ENCODE results near the gene LDLRAD4.

Gene LDLRAD4

DNA sequence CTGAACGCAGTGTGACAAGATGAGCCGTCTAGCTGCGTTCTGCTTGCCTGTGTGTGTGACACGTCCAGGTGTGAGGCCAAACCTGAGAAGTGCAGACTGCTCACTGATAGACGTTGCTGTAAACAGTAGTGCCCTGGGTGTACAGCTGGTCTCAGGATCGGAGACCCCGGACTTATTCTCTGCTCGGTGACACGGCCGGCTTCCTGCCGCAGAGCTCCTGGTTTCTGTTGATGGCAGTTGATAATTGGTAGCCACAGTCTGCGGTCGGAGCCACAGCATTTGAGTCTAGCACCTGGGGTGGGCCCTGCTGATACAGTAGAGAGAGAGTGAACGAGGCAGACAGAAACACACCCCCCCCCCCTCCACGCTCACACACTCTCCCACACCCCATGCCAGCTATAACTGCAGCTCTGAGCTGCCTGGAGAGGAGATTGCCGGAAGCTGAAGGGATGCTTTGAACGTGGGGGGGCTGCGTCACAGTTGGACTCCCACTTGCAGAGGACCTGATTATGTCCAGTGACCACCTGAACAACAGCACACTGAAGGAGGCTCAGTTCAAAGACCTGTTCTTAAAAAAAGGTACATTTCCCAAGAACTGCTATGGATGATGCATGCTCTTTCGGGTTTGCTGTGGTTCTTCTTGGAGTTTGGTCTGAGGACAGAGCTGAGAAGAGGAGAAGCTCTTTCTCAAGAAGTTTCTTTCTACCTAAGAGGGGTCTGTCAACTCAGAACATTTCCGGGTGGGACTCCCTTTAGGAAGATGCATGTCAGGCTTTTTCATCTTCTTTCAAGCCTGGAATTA lies 393.8 kb downstream of the LDLRAD4 start:
- peak; percentile 90 to 99 (median 97) for DNase-seq
- Histone ChIP-seq H3K27ac (ENCODE audit: insufficient read depth in 1 of 2, low read depth in 1 of 2, low read length in 2 of 2, poor library complexity in 1 of 2, severe bottlenecking in 2 of 2) (peak overlapping the region; percentile 30 to 65), H3K4me1 (ENCODE audit: control extremely low read depth in 1 of 4, control insufficient read depth in 4 of 4, insufficient read depth in 4 of 4, low read length in 3 of 4) (peaks cover 24 to 83% (median 69%) of the 10 kb centered on the region in 4 experiments), H3K36me3 (ENCODE audit: control insufficient read depth in 4 of 4, insufficient read depth in 4 of 4, low read length in 3 of 4) (no peaks in the 10 kb centered on the region), H3K27me3 (replicated peaks in 2 of 5; ENCODE audit: control insufficient read depth in 4 of 5, insufficient read depth in 5 of 5, low read length in 4 of 5) (no peaks in the 10 kb centered on the region), H3K4me3 (ENCODE audit: control insufficient read depth in 1 of 7, extremely low read depth in 1 of 7, insufficient read depth in 4 of 7, low read depth in 2 of 7, low read length in 6 of 7) (peak overlapping the region in 6 of 7 experiments; percentile 43 to 79 (median 63)), H3K9me3 (ENCODE audit: control extremely low read depth in 1 of 5, control insufficient read depth in 4 of 5, insufficient read depth in 2 of 5, low read depth in 1 of 5, low read length in 4 of 5) (no peaks in the 10 kb centered on the region)
- ChIA-PET POLR2A (interaction anchor here (0.6 to 2.5 kb wide), 17 partner anchors 12 to 812 kb away, joined by 3 to 20 read pairs (median 4); partner anchors contain the start of gene LDLRAD4), CTCF (interaction anchor here (0.7 to 11.5 kb wide), 21 partner anchors 8 to 576 kb away, joined by 3 to 141 read pairs (median 4); no protein-coding TSS in a partner anchor)
- 3% methylated on average over 17 of the region's 20 CpGs for WGBS (ENCODE audit: insufficient coverage)

- H3K9me3 ChIP-seq (ENCODE audit: control extremely low read depth in 1 of 5, control insufficient read depth in 4 of 5, insufficient read depth in 2 of 5, low read depth in 1 of 5, low read length in 4 of 5), result no peaks in the 10 kb centered on the region
- CTCF ChIA-PET, result interaction anchor here (1.0 to 11.5 kb wide), 11 partner anchors 10 to 149 kb away, joined by 3 to 141 read pairs (median 5); no protein-coding TSS in a partner anchor
- H3K4me3 ChIP-seq (ENCODE audit: control insufficient read depth in 1 of 7, extremely low read depth in 1 of 7, insufficient read depth in 4 of 7, low read depth in 2 of 7, low read length in 6 of 7), result peak overlapping the region in 6 of 7 experiments; percentile 43 to 79 (median 63)
- H3K27ac ChIP-seq (ENCODE audit: insufficient read depth in 1 of 2, low read depth in 1 of 2, low read length in 2 of 2, poor library complexity in 1 of 2, severe bottlenecking in 2 of 2), result peak overlapping the region in 1 of 2 experiments; percentile 62
- H3K27me3 ChIP-seq (replicated peaks in 2 of 5; ENCODE audit: control insufficient read depth in 4 of 5, insufficient read depth in 5 of 5, low read length in 4 of 5), result no peaks in the 10 kb centered on the region
- peaks cover 27 to 87% (median 70%) of the 10 kb centered on the region in 4 experiments for H3K4me1 ChIP-seq (ENCODE audit: control extremely low read depth in 1 of 4, control insufficient read depth in 4 of 4, insufficient read depth in 4 of 4, low read length in 3 of 4)
- H3K36me3 ChIP-seq (ENCODE audit: control insufficient read depth in 4 of 4, insufficient read depth in 4 of 4, low read length in 3 of 4), result no peaks in the 10 kb centered on the region
- no peak for DNase-seq
- POLR2A ChIA-PET, result interaction anchor here (1.0 to 2.5 kb wide), 8 partner anchors 35 to 395 kb away, joined by 3 to 20 read pairs (median 10); partner anchors contain the start of gene LDLRAD4
Observed at GRCh38 chr18:13613099-13613498, 394.5 kb downstream of the LDLRAD4 start.

DNA sequence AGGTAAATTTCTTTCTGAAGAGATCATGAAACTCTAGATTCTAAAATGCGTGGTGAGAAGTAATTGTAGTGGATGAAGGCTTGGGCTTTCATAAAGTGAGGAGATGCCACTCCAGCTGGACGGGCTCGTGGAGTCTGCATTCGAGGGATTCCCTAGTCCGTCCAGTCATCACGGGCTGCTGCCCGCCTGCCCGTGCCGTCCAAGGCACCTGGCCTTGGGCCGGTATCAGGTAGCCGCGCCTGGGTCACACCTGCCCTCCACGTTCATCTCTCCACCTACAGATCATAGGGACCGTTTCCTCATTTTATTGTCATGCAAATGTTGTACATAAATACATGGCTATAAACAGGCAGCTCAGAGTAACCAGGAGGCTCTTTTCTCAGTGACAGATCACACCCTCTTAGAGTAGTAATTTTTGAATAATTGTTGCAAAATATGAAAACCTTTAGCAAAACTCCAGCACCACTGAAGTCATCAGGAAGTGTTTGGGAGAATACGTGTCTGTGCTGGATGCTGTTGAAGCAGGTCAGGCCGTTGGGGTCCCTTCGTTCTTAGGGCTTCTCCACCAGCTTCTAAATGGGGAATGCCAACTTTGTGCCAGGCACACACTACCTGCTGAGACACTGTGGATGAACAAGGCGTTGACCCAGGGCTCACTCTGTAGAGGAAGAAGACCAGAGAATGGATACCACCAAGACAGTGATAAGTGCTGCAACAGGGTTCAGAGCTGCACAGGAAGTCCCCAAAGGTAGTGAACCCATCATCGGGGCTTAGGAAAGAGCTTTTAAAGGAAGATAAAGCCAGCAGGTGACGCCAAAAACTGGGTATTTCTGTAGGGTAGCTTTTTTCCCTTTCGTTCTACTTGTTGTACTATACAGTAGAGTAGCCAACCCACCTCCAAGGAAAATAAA lies 395.3 kb downstream of the LDLRAD4 start:
- peaks cover 27 to 90% (median 67%) of the 10 kb centered on the region in 4 experiments for H3K4me1 ChIP-seq (ENCODE audit: control extremely low read depth in 1 of 4, control insufficient read depth in 4 of 4, insufficient read depth in 4 of 4, low read length in 3 of 4)
- H3K27me3 ChIP-seq (replicated peaks in 2 of 5; ENCODE audit: control insufficient read depth in 4 of 5, insufficient read depth in 5 of 5, low read length in 4 of 5), result no peaks in the 10 kb centered on the region
- 91% methylated on average over 13 of the region's 21 CpGs for WGBS (ENCODE audit: insufficient coverage)
- H3K27ac ChIP-seq (ENCODE audit: insufficient read depth in 1 of 2, low read depth in 1 of 2, low read length in 2 of 2, poor library complexity in 1 of 2, severe bottlenecking in 2 of 2), result no peak overlapping the region
- DNase-seq, result no peak
- ChIA-PET POLR2A (interaction anchor here (1.0 to 2.5 kb wide), 4 partner anchors 36 to 396 kb away, joined by 4 to 18 read pairs (median 14); partner anchors contain the start of gene LDLRAD4), CTCF (interaction anchor here (0.9 to 11.5 kb wide), 11 partner anchors 9 to 501 kb away, joined by 3 to 141 read pairs (median 4); no protein-coding TSS in a partner anchor)
- H3K36me3 ChIP-seq (ENCODE audit: control insufficient read depth in 4 of 4, insufficient read depth in 4 of 4, low read length in 3 of 4), result no peaks in the 10 kb centered on the region
- peak overlapping the region in 4 of 7 experiments; percentile 23 to 79 (median 56) for H3K4me3 ChIP-seq (ENCODE audit: control insufficient read depth in 1 of 7, extremely low read depth in 1 of 7, insufficient read depth in 4 of 7, low read depth in 2 of 7, low read length in 6 of 7)
- no peaks in the 10 kb centered on the region for H3K9me3 ChIP-seq (ENCODE audit: control extremely low read depth in 1 of 5, control insufficient read depth in 4 of 5, insufficient read depth in 2 of 5, low read depth in 1 of 5, low read length in 4 of 5)

GRCh38 chr18:13614641-13615288 lies 396.2 kb downstream of the LDLRAD4 start:
- no peaks in the 10 kb centered on the region for H3K36me3 ChIP-seq (ENCODE audit: control insufficient read depth in 4 of 4, insufficient read depth in 4 of 4, low read length in 3 of 4)
- 55% methylated on average over 11 of the region's 16 CpGs for WGBS (ENCODE audit: insufficient coverage)
- CTCF ChIA-PET, result interaction anchor here (0.8 to 11.5 kb wide), 11 partner anchors 9 to 502 kb away, joined by 3 to 141 read pairs (median 3); no protein-coding TSS in a partner anchor
- H3K4me1 ChIP-seq (ENCODE audit: control extremely low read depth in 1 of 4, control insufficient read depth in 4 of 4, insufficient read depth in 4 of 4, low read length in 3 of 4), result peaks cover 27 to 85% (median 63%) of the 10 kb centered on the region in 4 experiments
- POLR2A ChIA-PET, result interaction anchor here (0.8 kb wide), 1 partner anchor 15 kb away, joined by 3 read pairs; no protein-coding TSS in a partner anchor
- DNase-seq, result peak in 2 of 3 donors; percentile 57 to 74
- peak overlapping the region in 4 of 7 experiments; percentile 20 to 36 (median 30) for H3K4me3 ChIP-seq (ENCODE audit: control insufficient read depth in 1 of 7, extremely low read depth in 1 of 7, insufficient read depth in 4 of 7, low read depth in 2 of 7, low read length in 6 of 7)
- no peaks in the 10 kb centered on the region for H3K9me3 ChIP-seq (ENCODE audit: control extremely low read depth in 1 of 5, control insufficient read depth in 4 of 5, insufficient read depth in 2 of 5, low read depth in 1 of 5, low read length in 4 of 5)
- peak overlapping the region in 1 of 2 experiments; percentile 50 for H3K27ac ChIP-seq (ENCODE audit: insufficient read depth in 1 of 2, low read depth in 1 of 2, low read length in 2 of 2, poor library complexity in 1 of 2, severe bottlenecking in 2 of 2)
- H3K27me3 ChIP-seq (replicated peaks in 2 of 5; ENCODE audit: control insufficient read depth in 4 of 5, insufficient read depth in 5 of 5, low read length in 4 of 5), result no peaks in the 10 kb centered on the region

- H3K27me3 ChIP-seq (replicated peaks in 2 of 5; ENCODE audit: control insufficient read depth in 4 of 5, insufficient read depth in 5 of 5, low read length in 4 of 5), result no peaks in the 10 kb centered on the region
- ChIA-PET POLR2A (interaction anchor here (0.8 kb wide), 1 partner anchor 14 kb away, joined by 3 read pairs; no protein-coding TSS in a partner anchor), CTCF (interaction anchor here (0.8 to 4.6 kb wide), 8 partner anchors 10 to 404 kb away, joined by 3 to 19 read pairs (median 3); no protein-coding TSS in a partner anchor)
- H3K4me1 ChIP-seq (ENCODE audit: control extremely low read depth in 1 of 4, control insufficient read depth in 4 of 4, insufficient read depth in 4 of 4, low read length in 3 of 4), result peaks cover 27 to 79% (median 61%) of the 10 kb centered on the region in 4 experiments
- H3K4me3 ChIP-seq (ENCODE audit: control insufficient read depth in 1 of 7, extremely low read depth in 1 of 7, insufficient read depth in 4 of 7, low read depth in 2 of 7, low read length in 6 of 7), result peak overlapping the region in 1 of 7 experiments; percentile 36
- WGBS (ENCODE audit: insufficient coverage), result 91% methylated on average over 5 of the region's 8 CpGs
- H3K36me3 ChIP-seq (ENCODE audit: control insufficient read depth in 4 of 4, insufficient read depth in 4 of 4, low read length in 3 of 4), result peaks cover 0 to 3% (median 0%) of the 10 kb centered on the region in 4 experiments
- DNase-seq, result no peak
- H3K9me3 ChIP-seq (ENCODE audit: control extremely low read depth in 1 of 5, control insufficient read depth in 4 of 5, insufficient read depth in 2 of 5, low read depth in 1 of 5, low read length in 4 of 5), result no peaks in the 10 kb centered on the region
- H3K27ac ChIP-seq (ENCODE audit: insufficient read depth in 1 of 2, low read depth in 1 of 2, low read length in 2 of 2, poor library complexity in 1 of 2, severe bottlenecking in 2 of 2), result no peak overlapping the region
Observed at GRCh38 chr18:13615432-13615861, 396.9 kb downstream of the LDLRAD4 start.

DNA sequence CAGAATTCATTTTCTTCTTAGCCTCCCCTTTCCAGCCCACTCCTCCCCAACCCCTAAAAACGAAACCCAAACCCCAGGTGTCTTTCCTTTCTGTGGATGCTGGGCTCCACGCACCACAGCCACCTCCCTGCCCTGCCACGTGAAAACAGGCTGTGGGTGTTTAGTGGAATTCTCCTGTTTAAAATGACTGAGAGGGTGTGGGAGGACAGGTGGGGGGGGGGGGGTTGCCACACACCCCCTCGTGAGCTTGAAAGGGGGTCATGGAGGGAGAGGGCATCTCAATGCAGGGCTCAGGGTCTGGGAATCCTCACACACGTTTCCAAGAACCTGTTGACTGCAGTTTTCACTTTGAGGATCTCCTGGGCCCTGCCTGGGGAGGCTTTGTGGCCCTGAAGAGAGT lies 397.5 kb downstream of the LDLRAD4 start:
- POLR2A ChIA-PET, result no interaction called here
- H3K4me1 ChIP-seq (ENCODE audit: control extremely low read depth in 1 of 4, control insufficient read depth in 4 of 4, insufficient read depth in 4 of 4, low read length in 3 of 4), result peaks cover 27 to 73% (median 55%) of the 10 kb centered on the region in 4 experiments
- no peaks in the 10 kb centered on the region for H3K9me3 ChIP-seq (ENCODE audit: control extremely low read depth in 1 of 5, control insufficient read depth in 4 of 5, insufficient read depth in 2 of 5, low read depth in 1 of 5, low read length in 4 of 5)
- 80% methylated on average over 2 of the region's 5 CpGs for WGBS (ENCODE audit: insufficient coverage)
- no peak overlapping the region for H3K27ac ChIP-seq (ENCODE audit: insufficient read depth in 1 of 2, low read depth in 1 of 2, low read length in 2 of 2, poor library complexity in 1 of 2, severe bottlenecking in 2 of 2)
- CTCF ChIA-PET, result interaction anchor here (1.4 to 1.5 kb wide), 2 partner anchors 17 to 35 kb away, joined by 3 read pairs; no protein-coding TSS in a partner anchor
- no peaks in the 10 kb centered on the region for H3K27me3 ChIP-seq (replicated peaks in 2 of 5; ENCODE audit: control insufficient read depth in 4 of 5, insufficient read depth in 5 of 5, low read length in 4 of 5)
- DNase-seq, result no peak
- peaks cover 0 to 6% (median 0%) of the 10 kb centered on the region in 4 experiments for H3K36me3 ChIP-seq (ENCODE audit: control insufficient read depth in 4 of 4, insufficient read depth in 4 of 4, low read length in 3 of 4)
- no peak overlapping the region for H3K4me3 ChIP-seq (ENCODE audit: control insufficient read depth in 1 of 7, extremely low read depth in 1 of 7, insufficient read depth in 4 of 7, low read depth in 2 of 7, low read length in 6 of 7)
